ENCODE data around the gene ASB16.

- TF ChIP-seq POLR2A (IDR thresholded peaks at IDR 0.05) (no peak), CTCF (IDR thresholded peaks at IDR 0.05) (no peak)
Observed at GRCh38 chr17:44213403-44214229, 43.1 kb downstream of the ASB16 start.

Measured in Peyer's patch (tissue), 4 donors.